ENCODE results near the gene DYNAP. TPM values are rescaled to one million over a fixed set of nuclear protein-coding genes. Genes with fewer than 3 reads are reported as not detected.

DYNAP gene, protein sequence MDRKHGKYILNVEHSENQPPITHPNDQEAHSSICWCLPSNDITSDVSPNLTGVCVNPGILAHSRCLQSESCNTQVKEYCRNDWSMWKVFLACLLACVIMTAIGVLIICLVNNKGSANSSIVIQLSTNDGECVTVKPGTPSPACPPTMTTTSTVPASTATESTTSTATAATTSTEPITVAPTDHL
- not detected for polyA plus RNA-seq (2013, experiment 1 of 2)
- polyA plus RNA-seq (2013, experiment 2 of 2), result not detected

DNA sequence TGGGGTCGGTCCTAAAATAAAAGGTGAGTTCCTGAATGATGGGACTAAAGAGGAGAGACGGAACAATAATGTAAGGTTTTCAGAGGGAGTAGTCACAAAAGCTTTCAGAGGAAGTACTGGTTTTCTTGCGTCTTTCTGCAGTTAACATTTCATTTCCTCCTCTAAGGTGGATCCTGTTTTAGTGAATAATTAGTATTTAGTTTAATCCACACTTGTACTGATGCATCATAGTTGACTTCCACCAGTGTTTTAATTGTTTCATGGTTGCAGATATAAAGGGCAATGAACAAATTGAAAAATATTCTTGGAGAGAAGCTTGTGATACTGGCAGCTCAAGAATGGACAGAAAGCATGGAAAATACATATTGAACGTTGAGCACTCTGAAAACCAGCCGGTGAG is at the start of gene DYNAP:
DYNAP (plus strand) TSS at position 301 of the 400 bp plus-strand sequence; CDS start at position 339, 38 bp downstream.
- H3K27ac ChIP-seq (ENCODE audit: low read depth, low read length, severe bottlenecking), result no peak within 1 kb of the TSS
- H3K36me3 ChIP-seq (ENCODE audit: control insufficient read depth, insufficient read depth, low read length), result no peaks in the 10 kb centered on the region
- WGBS, 2 experiments (ENCODE audit: insufficient coverage in 2 of 2), result 90% methylated on average over 4 of the region's 5 CpGs; no CpG with 5 or more reads in 1 of the 2 experiments
- no peaks in the 10 kb centered on the region for H3K9me3 ChIP-seq (ENCODE audit: control insufficient read depth, low read length)
- no peak within 1 kb of the TSS for H3K4me3 ChIP-seq (ENCODE audit: extremely low read depth, insufficient read depth, low read length, poor library complexity, severe bottlenecking)
- no peaks in the 10 kb centered on the region for H3K4me1 ChIP-seq (ENCODE audit: control insufficient read depth, insufficient read depth, low read length, poor library complexity, severe bottlenecking)

DNA sequence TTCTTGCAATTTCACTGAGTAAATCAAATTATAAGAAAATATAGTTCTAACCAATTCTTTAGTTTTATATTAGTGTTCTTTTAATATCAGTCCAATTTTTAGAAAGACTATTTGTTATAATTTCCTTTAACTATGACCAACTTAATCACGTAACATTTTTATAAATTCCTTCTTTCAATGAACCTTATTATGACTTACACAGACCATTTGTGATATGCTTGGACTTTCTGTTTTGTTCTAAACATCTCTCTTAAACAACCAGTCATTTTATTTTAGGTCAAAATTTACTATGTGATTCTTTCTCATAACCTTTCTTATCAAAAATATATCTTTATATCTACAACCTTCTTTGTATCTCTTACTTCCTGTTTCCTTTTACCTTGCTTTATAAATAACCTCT is 39.5 kb upstream of the DYNAP start:
- Histone ChIP-seq H3K4me3 (ENCODE audit: extremely low read depth, insufficient read depth, low read length, poor library complexity, severe bottlenecking) (no peak overlapping the region), H3K4me1 (ENCODE audit: control insufficient read depth, insufficient read depth, low read length, poor library complexity, severe bottlenecking) (no peaks in the 10 kb centered on the region), H3K36me3 (ENCODE audit: control insufficient read depth, insufficient read depth, low read length) (no peaks in the 10 kb centered on the region), H3K9me3 (ENCODE audit: control insufficient read depth, low read length) (peaks cover 14% of the 10 kb centered on the region), H3K27ac (ENCODE audit: low read depth, low read length, severe bottlenecking) (no peak overlapping the region)
- WGBS, 2 experiments (ENCODE audit: insufficient coverage in 2 of 2), result no CpG with 5 or more reads among the region's 1 CpG

DNA sequence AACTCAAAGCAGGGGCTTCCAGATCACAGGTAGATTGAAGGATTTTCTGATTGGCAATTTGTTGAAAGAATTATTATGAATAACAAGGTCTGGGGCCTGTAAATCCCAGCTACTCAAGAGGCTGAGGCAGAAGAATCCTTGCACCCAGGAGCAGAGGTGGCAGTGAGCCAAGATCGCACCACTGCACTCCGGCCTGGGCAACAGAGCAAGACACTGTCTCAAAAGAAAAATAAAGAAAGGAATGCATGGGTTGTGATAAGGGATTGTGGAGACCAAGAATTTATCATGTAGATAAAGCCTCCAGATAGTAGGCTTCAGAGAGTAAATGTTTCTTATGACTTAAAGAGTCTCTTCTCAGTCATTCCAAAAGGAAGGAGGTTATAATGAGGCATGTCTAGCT is 35.8 kb upstream of the DYNAP start:
- 71 to 100% methylated on average over 2 of the region's 2 CpGs for WGBS, 2 experiments (ENCODE audit: insufficient coverage in 2 of 2)
- no peaks in the 10 kb centered on the region for H3K36me3 ChIP-seq (ENCODE audit: control insufficient read depth, insufficient read depth, low read length)

DNA sequence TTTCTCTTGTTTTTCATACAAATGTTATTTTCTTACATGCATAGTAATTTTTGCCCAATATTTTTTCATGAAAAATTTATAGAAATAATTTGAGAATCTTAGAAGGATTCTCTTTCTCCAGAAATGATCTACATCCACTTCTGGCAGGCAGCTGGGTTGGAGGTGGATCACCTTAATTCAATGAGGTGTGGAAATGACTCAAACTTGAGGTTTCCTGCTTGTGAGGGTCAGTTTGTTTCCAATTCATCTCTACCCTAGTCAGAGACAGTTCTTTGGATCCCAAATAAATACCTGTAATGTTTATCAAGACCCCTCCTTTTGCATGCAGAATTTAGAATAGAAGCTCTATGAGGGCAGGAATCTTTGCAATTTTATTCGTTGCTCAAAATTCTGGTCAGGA is 35.0 kb upstream of the DYNAP start:
- WGBS, 2 experiments (ENCODE audit: insufficient coverage in 2 of 2), result no CpG with 5 or more reads among the region's 1 CpG
- Histone ChIP-seq H3K27ac (ENCODE audit: low read depth, low read length, severe bottlenecking) (no peak overlapping the region), H3K4me1 (ENCODE audit: control insufficient read depth, insufficient read depth, low read length, poor library complexity, severe bottlenecking) (no peaks in the 10 kb centered on the region), H3K9me3 (ENCODE audit: control insufficient read depth, low read length) (peaks cover 10% of the 10 kb centered on the region), H3K4me3 (ENCODE audit: extremely low read depth, insufficient read depth, low read length, poor library complexity, severe bottlenecking) (no peak overlapping the region), H3K36me3 (ENCODE audit: control insufficient read depth, insufficient read depth, low read length) (no peaks in the 10 kb centered on the region)

More for the DNA sequence above, 35.8 kb upstream of the DYNAP start:
- Histone ChIP-seq H3K4me1 (ENCODE audit: control insufficient read depth, insufficient read depth, low read length, poor library complexity, severe bottlenecking) (no peaks in the 10 kb centered on the region), H3K9me3 (ENCODE audit: control insufficient read depth, low read length) (peaks cover 13% of the 10 kb centered on the region), H3K27ac (ENCODE audit: low read depth, low read length, severe bottlenecking) (no peak overlapping the region), H3K4me3 (ENCODE audit: extremely low read depth, insufficient read depth, low read length, poor library complexity, severe bottlenecking) (no peak overlapping the region)

DNA sequence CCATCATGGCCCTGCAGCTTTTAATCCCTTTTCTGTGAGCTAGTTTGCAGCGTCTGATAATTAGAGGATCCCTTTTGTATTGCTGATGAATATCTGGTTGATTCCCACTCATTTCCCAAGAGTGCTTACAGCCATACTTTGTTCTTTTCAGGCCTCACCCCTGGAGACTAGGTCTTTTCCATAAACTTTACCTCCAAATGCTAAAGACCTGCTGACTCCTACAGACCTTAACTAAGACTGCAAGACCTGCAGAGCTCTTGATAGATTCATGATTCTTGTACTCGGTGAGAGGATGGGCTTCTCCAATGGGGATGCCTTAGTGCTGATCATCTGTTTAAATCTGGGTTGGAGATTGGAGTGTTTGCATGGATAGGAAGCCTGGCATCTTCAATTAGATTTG is 33.1 kb upstream of the DYNAP start:
- Histone ChIP-seq H3K27ac (ENCODE audit: low read depth, low read length, severe bottlenecking) (no peak overlapping the region), H3K4me1 (ENCODE audit: control insufficient read depth, insufficient read depth, low read length, poor library complexity, severe bottlenecking) (no peaks in the 10 kb centered on the region), H3K4me3 (ENCODE audit: extremely low read depth, insufficient read depth, low read length, poor library complexity, severe bottlenecking) (no peak overlapping the region), H3K36me3 (ENCODE audit: control insufficient read depth, insufficient read depth, low read length) (no peaks in the 10 kb centered on the region), H3K9me3 (ENCODE audit: control insufficient read depth, low read length) (peaks cover 8% of the 10 kb centered on the region)
- 58% methylated on average over 2 of the region's 2 CpGs; no CpG with 5 or more reads in 1 of the 2 experiments for WGBS, 2 experiments (ENCODE audit: insufficient coverage in 2 of 2)

DNA sequence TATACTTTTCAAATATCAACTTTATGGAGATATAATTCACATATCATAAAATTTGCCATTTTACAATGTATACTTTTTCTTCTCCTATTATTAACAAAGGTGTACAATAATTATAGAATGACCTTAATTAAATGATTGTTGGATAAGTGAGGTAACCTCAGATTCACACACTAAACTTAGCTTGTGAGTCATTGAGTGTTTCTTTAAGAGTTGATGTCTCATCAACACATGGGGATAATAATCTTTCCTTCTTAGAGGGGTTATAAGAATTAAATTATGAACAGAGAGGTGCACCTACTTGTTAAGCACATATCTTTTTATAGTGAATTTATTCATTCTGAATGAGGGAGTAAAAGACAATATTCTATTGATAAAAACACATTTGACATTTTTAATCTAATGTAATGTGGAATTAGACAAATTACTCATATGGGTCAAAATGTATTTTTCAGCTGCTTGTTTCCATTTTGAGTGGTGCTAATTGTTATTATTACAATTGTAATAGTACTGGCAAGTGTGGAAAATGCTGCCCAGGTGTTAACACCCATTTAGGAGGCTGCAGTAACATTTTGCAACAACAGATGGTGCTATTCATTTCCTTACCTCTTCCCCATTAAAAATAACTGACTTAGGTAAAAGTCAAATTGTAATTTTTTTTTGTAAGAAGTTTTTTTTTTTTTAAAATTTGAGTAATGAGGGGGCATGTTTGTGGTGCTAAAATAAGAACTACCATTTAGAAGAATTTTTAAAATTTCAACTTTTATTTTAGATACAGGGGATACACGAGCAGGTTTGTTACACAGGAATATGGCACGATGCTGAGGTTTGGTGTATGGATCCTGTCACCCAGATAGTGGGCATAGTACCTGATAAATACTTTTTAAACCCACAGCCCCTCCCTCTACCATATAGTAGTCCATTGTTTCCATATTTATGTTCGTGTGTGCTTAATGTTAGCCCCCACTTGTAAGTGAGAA is 32.1 kb upstream of the DYNAP start:
- H3K36me3 ChIP-seq (ENCODE audit: control insufficient read depth, insufficient read depth, low read length), result no peaks in the 10 kb centered on the region
- no peaks in the 10 kb centered on the region for H3K9me3 ChIP-seq (ENCODE audit: control insufficient read depth, low read length)
- WGBS, 2 experiments (ENCODE audit: insufficient coverage in 2 of 2), result 100% methylated on average over 1 of the region's 3 CpGs; no CpG with 5 or more reads in 1 of the 2 experiments
- no peaks in the 10 kb centered on the region for H3K4me1 ChIP-seq (ENCODE audit: control insufficient read depth, insufficient read depth, low read length, poor library complexity, severe bottlenecking)
- no peak overlapping the region for H3K27ac ChIP-seq (ENCODE audit: low read depth, low read length, severe bottlenecking)
- H3K4me3 ChIP-seq (ENCODE audit: extremely low read depth, insufficient read depth, low read length, poor library complexity, severe bottlenecking), result no peak overlapping the region

DNA sequence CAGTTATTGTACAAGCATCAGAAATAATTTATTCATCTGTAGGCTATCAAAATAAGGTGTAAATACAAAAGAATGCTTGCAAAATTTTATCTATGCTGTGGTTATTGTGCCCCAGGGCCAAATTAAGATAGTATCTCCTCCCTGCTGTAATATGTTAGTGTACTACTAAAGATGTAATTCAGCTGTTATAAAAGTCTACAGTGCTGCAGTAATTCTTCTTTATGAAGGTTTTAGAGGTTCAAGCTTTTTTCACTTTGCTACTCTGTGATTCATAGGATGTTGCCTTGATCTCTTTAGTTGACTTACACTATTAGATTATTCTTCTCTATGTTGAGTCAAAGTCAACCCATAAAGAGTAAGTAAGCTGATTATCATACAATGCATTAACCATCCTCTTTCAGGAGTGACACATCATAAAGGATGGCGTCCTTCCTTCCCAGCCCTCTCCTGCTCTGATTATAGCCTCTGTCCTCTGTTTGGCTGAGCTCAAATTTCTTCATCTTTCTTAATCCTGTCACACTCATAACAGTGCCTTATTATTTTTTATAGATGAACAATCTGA is 29.3 kb upstream of the DYNAP start:
- Histone ChIP-seq H3K27ac (ENCODE audit: low read depth, low read length, severe bottlenecking) (no peak overlapping the region), H3K36me3 (ENCODE audit: control insufficient read depth, insufficient read depth, low read length) (no peaks in the 10 kb centered on the region), H3K4me3 (ENCODE audit: extremely low read depth, insufficient read depth, low read length, poor library complexity, severe bottlenecking) (no peak overlapping the region), H3K4me1 (ENCODE audit: control insufficient read depth, insufficient read depth, low read length, poor library complexity, severe bottlenecking) (no peaks in the 10 kb centered on the region), H3K9me3 (ENCODE audit: control insufficient read depth, low read length) (no peaks in the 10 kb centered on the region)
- 86 to 89% methylated on average over 1 of the region's 1 CpG for WGBS, 2 experiments (ENCODE audit: insufficient coverage in 2 of 2)

DNA sequence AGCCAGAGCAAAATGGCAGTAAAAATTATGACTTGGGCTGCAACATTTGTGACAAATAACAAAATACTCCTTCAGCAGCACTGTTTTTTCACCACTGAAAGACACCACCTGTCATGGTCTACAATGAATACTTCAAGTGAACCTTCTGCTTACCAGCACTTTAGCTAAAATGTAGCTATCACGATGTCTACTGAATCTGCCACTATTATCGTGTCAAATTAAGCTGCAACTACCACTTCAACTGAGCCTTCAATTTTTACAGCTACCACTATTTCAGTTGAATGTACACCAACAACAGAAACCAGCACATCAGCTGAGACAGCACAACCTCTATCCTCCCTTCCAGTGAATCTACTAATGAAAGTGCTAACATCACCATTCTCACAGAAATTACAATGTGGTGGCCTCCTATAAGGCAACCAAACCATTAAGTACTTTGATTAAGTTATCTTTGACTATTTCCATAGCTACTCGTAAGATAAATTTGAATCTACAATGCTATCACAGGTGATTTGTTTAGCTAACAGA is 10.8 kb upstream of the DYNAP start:
- no peaks in the 10 kb centered on the region for H3K9me3 ChIP-seq (ENCODE audit: control insufficient read depth, low read length)
- no peaks in the 10 kb centered on the region for H3K36me3 ChIP-seq (ENCODE audit: control insufficient read depth, insufficient read depth, low read length)
- H3K4me3 ChIP-seq (ENCODE audit: extremely low read depth, insufficient read depth, low read length, poor library complexity, severe bottlenecking), result no peak overlapping the region
- 95 to 100% methylated on average over 2 to 3 of the region's 3 CpGs for WGBS, 2 experiments (ENCODE audit: insufficient coverage in 2 of 2)
- no peaks in the 10 kb centered on the region for H3K4me1 ChIP-seq (ENCODE audit: control insufficient read depth, insufficient read depth, low read length, poor library complexity, severe bottlenecking)
- H3K27ac ChIP-seq (ENCODE audit: low read depth, low read length, severe bottlenecking), result no peak overlapping the region

DNA sequence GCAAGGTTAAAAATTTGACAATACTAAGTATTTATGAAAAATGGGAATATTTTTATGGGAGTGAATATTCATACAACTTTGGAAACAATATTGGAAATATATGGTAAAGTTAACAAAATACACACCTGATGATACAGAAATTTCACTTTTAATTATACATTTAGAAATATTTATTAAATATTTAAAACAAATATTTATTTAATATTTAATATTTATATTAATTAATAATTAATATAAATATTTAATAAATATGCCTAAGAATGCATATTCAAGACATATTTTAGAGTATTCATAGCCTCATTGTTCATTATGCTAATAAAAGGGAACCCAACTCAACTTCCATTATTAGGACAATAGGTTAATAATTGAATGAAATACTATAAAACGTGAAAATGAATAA is 7.0 kb upstream of the DYNAP start:
- no peak overlapping the region for H3K4me3 ChIP-seq (ENCODE audit: extremely low read depth, insufficient read depth, low read length, poor library complexity, severe bottlenecking)
- H3K9me3 ChIP-seq (ENCODE audit: control insufficient read depth, low read length), result no peaks in the 10 kb centered on the region
- no CpG with 5 or more reads among the region's 1 CpG for whole genome bisulfite sequencing, 2 experiments (ENCODE audit: insufficient coverage in 2 of 2)
- no peaks in the 10 kb centered on the region for H3K36me3 ChIP-seq (ENCODE audit: control insufficient read depth, insufficient read depth, low read length)
- H3K4me1 ChIP-seq (ENCODE audit: control insufficient read depth, insufficient read depth, low read length, poor library complexity, severe bottlenecking), result no peaks in the 10 kb centered on the region
- H3K27ac ChIP-seq (ENCODE audit: low read depth, low read length, severe bottlenecking), result no peak overlapping the region

DNA sequence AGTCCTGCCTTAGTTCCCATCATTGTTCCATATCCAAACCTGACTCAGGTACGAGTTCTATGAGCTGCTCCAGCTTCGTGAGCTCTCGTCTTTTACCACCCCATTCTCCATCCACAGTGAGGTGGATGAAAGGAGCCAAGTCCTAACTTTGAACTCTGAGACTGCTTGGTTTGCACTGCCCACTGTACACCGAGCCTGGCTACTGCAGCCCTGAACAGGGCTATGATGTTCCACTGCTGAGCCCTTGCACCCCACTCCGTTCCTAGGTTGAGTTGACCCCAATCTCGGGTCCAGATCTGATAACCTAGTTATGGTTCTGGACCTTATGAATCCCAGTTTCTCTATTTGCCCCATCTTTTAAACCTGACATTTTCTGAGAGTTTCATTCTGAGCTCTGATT is 5.3 kb upstream of the DYNAP start:
- no peaks in the 10 kb centered on the region for H3K9me3 ChIP-seq (ENCODE audit: control insufficient read depth, low read length)
- no peak overlapping the region for H3K27ac ChIP-seq (ENCODE audit: low read depth, low read length, severe bottlenecking)
- H3K4me1 ChIP-seq (ENCODE audit: control insufficient read depth, insufficient read depth, low read length, poor library complexity, severe bottlenecking), result no peaks in the 10 kb centered on the region
- H3K36me3 ChIP-seq (ENCODE audit: control insufficient read depth, insufficient read depth, low read length), result no peaks in the 10 kb centered on the region
- H3K4me3 ChIP-seq (ENCODE audit: extremely low read depth, insufficient read depth, low read length, poor library complexity, severe bottlenecking), result no peak overlapping the region
- WGBS, 2 experiments (ENCODE audit: insufficient coverage in 2 of 2), result 80 to 88% methylated on average over 5 of the region's 6 CpGs
